AML-193 (cell line): ENCODE measurements around the gene ZNF560.

Experiments
- DNase-seq, 2 experiments: peaks; one replicate each; lab custom pipeline; 2025; lab: John Stamatoyannopoulos, UW

ZNF560 gene

GRCh38 chr19:9435279-9436268 is 62.8 kb downstream of the ZNF560 start, which contains the start of gene ZNF266:
Gene ZNF266, minus strand, starts transcription at chr19:9435573. Its CDS starts 15,484 bp downstream, at chr19:9420089.
- DNase-seq = peak; percentile 83 to 84

- peak; percentile 24 to 49 for DNase-seq
These were observed 66.9 kb downstream of the ZNF560 start for GRCh38 chr19:9431475-9431874.

- no peak for DNase-seq
These were observed 68.0 kb downstream of the ZNF560 start for GRCh38 chr19:9430444-9430843.

GRCh38 chr19:9427941-9428340 is 70.5 kb downstream of the ZNF560 start:
- DNase-seq = no peak
